ENCODE data around the gene RPAP3. TPM values are rescaled to one million over a fixed set of nuclear protein-coding genes. Genes with fewer than 3 reads are reported as not detected.

The RPAP3 gene
- total RNA-seq, 1 experiment from 2014 or later, result 22.5 TPM

GRCh38 chr12:47634127-47634526 is 71.7 kb downstream of the RPAP3 start:
- no peak for DNase-seq (ENCODE audit: unreplicated experiment)
- no peak overlapping the region for H3K4me3 Mint-ChIP-seq (ENCODE audit: unreplicated experiment)
- no peak overlapping the region for H3K27ac Mint-ChIP-seq (ENCODE audit: low read depth, unreplicated experiment)
- TF ChIP-seq, protein P1, sequence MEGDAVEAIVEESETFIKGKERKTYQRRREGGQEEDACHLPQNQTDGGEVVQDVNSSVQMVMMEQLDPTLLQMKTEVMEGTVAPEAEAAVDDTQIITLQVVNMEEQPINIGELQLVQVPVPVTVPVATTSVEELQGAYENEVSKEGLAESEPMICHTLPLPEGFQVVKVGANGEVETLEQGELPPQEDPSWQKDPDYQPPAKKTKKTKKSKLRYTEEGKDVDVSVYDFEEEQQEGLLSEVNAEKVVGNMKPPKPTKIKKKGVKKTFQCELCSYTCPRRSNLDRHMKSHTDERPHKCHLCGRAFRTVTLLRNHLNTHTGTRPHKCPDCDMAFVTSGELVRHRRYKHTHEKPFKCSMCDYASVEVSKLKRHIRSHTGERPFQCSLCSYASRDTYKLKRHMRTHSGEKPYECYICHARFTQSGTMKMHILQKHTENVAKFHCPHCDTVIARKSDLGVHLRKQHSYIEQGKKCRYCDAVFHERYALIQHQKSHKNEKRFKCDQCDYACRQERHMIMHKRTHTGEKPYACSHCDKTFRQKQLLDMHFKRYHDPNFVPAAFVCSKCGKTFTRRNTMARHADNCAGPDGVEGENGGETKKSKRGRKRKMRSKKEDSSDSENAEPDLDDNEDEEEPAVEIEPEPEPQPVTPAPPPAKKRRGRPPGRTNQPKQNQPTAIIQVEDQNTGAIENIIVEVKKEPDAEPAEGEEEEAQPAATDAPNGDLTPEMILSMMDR (IDR thresholded peaks at IDR 0.05; ENCODE audit: unreplicated experiment), result no peak
- no peaks in the 10 kb centered on the region for H3K4me1 Mint-ChIP-seq (ENCODE audit: insufficient read depth, unreplicated experiment)
- CTCF ChIA-PET, result no interaction called here
- H3K9me3 Mint-ChIP-seq (ENCODE audit: unreplicated experiment), result no peaks in the 10 kb centered on the region
- no peaks in the 10 kb centered on the region for H3K36me3 Mint-ChIP-seq (ENCODE audit: insufficient read depth, unreplicated experiment)
- intact Hi-C loops (cut with micrococcal nuclease), result no loop called here
- H3K27me3 Mint-ChIP-seq (ENCODE audit: insufficient read depth, unreplicated experiment), result no peaks in the 10 kb centered on the region
- POLR2A ChIA-PET, result no interaction called here
- no TSS peak for BruUV-seq (replicated peaks)

GRCh38 chr12:47621960-47622359 is 83.9 kb downstream of the RPAP3 start:
- TF ChIP-seq, protein P1 (IDR thresholded peaks at IDR 0.05; ENCODE audit: unreplicated experiment), result no peak
- ChIA-PET POLR2A (no interaction called here), CTCF (interaction anchor here (0.6 to 1.8 kb wide), 2 partner anchors 16 kb away, joined by 3 to 8 read pairs; no protein-coding TSS in a partner anchor)
- Mint-ChIP-seq H3K9me3 (ENCODE audit: unreplicated experiment) (peaks cover 8% of the 10 kb centered on the region), H3K4me1 (ENCODE audit: insufficient read depth, unreplicated experiment) (no peaks in the 10 kb centered on the region), H3K4me3 (ENCODE audit: unreplicated experiment) (no peak overlapping the region), H3K27ac (ENCODE audit: low read depth, unreplicated experiment) (no peak overlapping the region), H3K27me3 (ENCODE audit: insufficient read depth, unreplicated experiment) (no peaks in the 10 kb centered on the region), H3K36me3 (ENCODE audit: insufficient read depth, unreplicated experiment) (peaks cover 12% of the 10 kb centered on the region)
- no TSS peak for BruUV-seq (replicated peaks)
- intact Hi-C loops (cut with micrococcal nuclease), result no loop called here
- DNase-seq (ENCODE audit: unreplicated experiment), result no peak

DNA sequence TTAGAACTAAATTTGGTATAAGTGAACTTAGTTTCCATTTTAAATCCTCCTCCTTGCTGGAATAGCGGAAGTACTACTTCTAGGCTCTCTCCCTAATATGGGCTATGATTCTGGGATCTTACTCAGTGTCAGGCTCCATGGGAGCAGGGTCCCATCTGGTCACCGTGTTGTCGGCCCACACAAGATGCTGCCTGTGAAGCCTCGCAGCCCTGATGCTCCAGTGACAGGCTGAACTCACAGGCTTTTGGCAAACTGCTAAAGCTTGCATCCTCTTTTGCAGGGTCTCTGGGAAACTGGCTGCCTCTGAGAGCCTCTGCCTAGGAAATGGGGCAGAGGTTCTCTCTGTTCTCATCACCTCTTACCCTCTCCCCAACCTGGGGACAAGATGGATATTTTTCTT is 88.4 kb downstream of the RPAP3 start:
- CTCF ChIA-PET, result no interaction called here
- Mint-ChIP-seq H3K4me1 (ENCODE audit: insufficient read depth, unreplicated experiment) (no peaks in the 10 kb centered on the region), H3K9me3 (ENCODE audit: unreplicated experiment) (no peaks in the 10 kb centered on the region), H3K27me3 (ENCODE audit: insufficient read depth, unreplicated experiment) (no peaks in the 10 kb centered on the region), H3K36me3 (ENCODE audit: insufficient read depth, unreplicated experiment) (peaks cover 6% of the 10 kb centered on the region), H3K27ac (ENCODE audit: low read depth, unreplicated experiment) (no peak overlapping the region), H3K4me3 (ENCODE audit: unreplicated experiment) (no peak overlapping the region)
- DNase-seq (ENCODE audit: unreplicated experiment), result no peak
- TF ChIP-seq, protein P1 (IDR thresholded peaks at IDR 0.05; ENCODE audit: unreplicated experiment), result no peak
- POLR2A ChIA-PET, result no interaction called here
- intact Hi-C loops (cut with micrococcal nuclease), result no loop called here
- BruUV-seq (replicated peaks), result no TSS peak

DNA sequence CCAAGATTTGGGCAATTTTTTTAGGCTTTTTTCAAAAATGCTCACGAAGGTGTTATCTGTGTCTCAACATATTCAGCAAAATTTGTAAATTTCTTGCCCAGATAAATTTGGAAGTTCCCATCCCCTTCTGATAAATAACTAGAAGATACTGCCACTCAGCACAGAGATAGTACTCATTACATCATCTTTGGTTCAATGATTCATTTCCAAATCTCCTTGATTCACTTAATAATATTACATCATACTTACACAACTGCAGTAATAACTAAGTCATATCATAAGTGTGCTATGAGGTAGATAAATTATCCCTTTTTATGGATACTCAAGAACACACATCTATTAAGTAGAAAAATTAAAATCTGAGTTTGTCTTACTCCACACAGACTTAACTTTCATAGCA is 89.4 kb downstream of the RPAP3 start:
- Mint-ChIP-seq H3K9me3 (ENCODE audit: unreplicated experiment) (no peaks in the 10 kb centered on the region), H3K27ac (ENCODE audit: low read depth, unreplicated experiment) (no peak overlapping the region), H3K36me3 (ENCODE audit: insufficient read depth, unreplicated experiment) (peaks cover 6% of the 10 kb centered on the region), H3K4me3 (ENCODE audit: unreplicated experiment) (no peak overlapping the region), H3K27me3 (ENCODE audit: insufficient read depth, unreplicated experiment) (no peaks in the 10 kb centered on the region), H3K4me1 (ENCODE audit: insufficient read depth, unreplicated experiment) (no peaks in the 10 kb centered on the region)
- no TSS peak for BruUV-seq (replicated peaks)
- TF ChIP-seq, protein P1 (IDR thresholded peaks at IDR 0.05; ENCODE audit: unreplicated experiment), result no peak
- intact Hi-C loops (cut with micrococcal nuclease), result no loop called here
- CTCF ChIA-PET, result interaction anchor here (0.6 to 1.0 kb wide), 3 partner anchors 28 to 1947 kb away, joined by 3 read pairs; no protein-coding TSS in a partner anchor
- no peak for DNase-seq (ENCODE audit: unreplicated experiment)
- POLR2A ChIA-PET, result no interaction called here
